Bronchial epithelial cell (primary cell): ENCODE results near the gene DOCK11. TPM values are rescaled to one million over a fixed set of nuclear protein-coding genes. Genes with fewer than 3 reads are reported as not detected.

Experiments
- DNase-seq: peaks from one replicate; pipeline ENCODE4 v3.0.0-alpha.2; 2010; ENCODE audit warnings: low read depth
- FAIRE-seq: peaks from 2 replicates; lab custom pipeline; 2011; peaks lifted over from hg19 to GRCh38; lab: Jason Lieb, UNC
- H3K27me3 ChIP-seq: 2 replicates; pipeline ENCODE4 v1.5.1; 2011; ENCODE audit warnings: low read length; ENCODE audit not compliant: control insufficient read depth, insufficient read depth
- H3K36me3 ChIP-seq: 2 replicates; pipeline ENCODE4 v1.5.1; 2011; ENCODE audit warnings: low read length; ENCODE audit not compliant: control insufficient read depth, insufficient read depth
- H3K4me3 ChIP-seq: 2 replicates; pipeline ENCODE4 v1.5.1; 2011; ENCODE audit warnings: mild to moderate bottlenecking, low read depth, low read length, control low read depth
- CTCF ChIP-seq: IDR thresholded peaks from 2 replicates; pipeline ENCODE4 v1.5.1; 2011; ENCODE audit warnings: mild to moderate bottlenecking, moderate library complexity, low read length, control low read depth, inconsistent platforms; ENCODE audit not compliant: insufficient read depth, severe bottlenecking
- total RNA-seq: library from RNA; depleted of rRNA; stranded (reverse); fragments of >200 nt; gene quantifications from 2 replicates; pipeline ENCODE4 v1.2.1, GENCODE V29; 2014

DOCK11 gene
- total RNA-seq, 1 donor from 2014 or later = 0.26 TPM

DNA sequence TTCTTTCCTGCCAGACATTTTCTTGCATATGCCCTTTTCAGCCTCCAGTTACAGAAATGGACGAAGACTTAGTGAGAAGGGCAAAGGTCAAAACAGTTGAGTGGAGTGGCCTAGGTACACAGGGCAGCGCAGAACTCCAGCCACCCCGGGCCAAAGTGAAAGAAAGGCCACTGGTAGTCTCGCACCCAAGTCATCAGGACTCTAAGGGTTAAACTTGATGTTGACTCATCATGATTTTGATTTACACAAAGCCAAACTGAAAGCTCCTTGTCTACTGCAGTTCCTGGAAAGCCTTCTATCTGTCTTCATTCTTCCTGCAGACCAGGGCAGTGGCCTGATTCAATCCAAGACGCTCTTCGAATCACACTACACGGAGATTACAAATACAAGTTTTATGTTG lies 229.2 kb downstream of the DOCK11 start:
- DNase-seq (peak; percentile 20), FAIRE-seq (no peak)
- Histone ChIP-seq H3K36me3 (no peaks in the 10 kb centered on the region), H3K27me3 (no peaks in the 10 kb centered on the region), H3K4me3 (no peak overlapping the region)
- TF ChIP-seq CTCF = no peak

DNA sequence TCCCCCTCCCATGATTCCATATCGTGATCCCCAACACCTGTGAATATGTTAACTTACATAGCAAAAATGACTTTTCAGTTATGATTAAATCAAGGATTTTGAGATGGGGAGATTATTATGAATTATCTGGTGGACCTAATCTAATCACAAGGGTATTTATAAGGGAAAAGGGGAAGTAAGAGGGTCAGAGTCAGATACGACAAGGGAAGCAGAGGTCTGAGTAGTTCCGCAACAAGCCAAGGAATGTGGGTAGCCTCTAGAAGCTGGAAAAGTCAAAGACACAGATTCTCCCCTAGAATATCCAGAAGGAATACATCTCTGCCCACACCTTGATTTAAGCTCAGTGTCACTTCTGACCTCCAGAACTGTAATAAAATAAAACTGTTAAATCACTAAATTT lies 230.8 kb downstream of the DOCK11 start:
- H3K4me3 ChIP-seq = no peak overlapping the region
- no peaks in the 10 kb centered on the region for H3K27me3 ChIP-seq
- H3K36me3 ChIP-seq = no peaks in the 10 kb centered on the region
- DNase-seq (no peak), FAIRE-seq (no peak)
- TF ChIP-seq CTCF = no peak

GRCh38 chrX:118726887-118727685 lies 231.5 kb downstream of the DOCK11 start, which contains the start of gene IL13RA1:
IL13RA1 (plus strand) TSS chrX:118727606; CDS start chrX:118727639, 33 bp downstream.
- peak within 1 kb of the TSS; percentile 58 for H3K4me3 ChIP-seq
- H3K36me3 ChIP-seq = no peaks in the 10 kb centered on the region
- DNase-seq (peak; percentile 62), FAIRE-seq (no peak)
- H3K27me3 ChIP-seq = no peaks in the 10 kb centered on the region
- TF ChIP-seq CTCF = no peak

GRCh38 chrX:118727686-118728339 lies 232.2 kb downstream of the DOCK11 start:
- no peak for DNase-seq
- no peak for FAIRE-seq
- no peaks in the 10 kb centered on the region for H3K36me3 ChIP-seq
- peak overlapping the region; percentile 58 for H3K4me3 ChIP-seq
- no peaks in the 10 kb centered on the region for H3K27me3 ChIP-seq
- TF ChIP-seq CTCF = no peak

DNA sequence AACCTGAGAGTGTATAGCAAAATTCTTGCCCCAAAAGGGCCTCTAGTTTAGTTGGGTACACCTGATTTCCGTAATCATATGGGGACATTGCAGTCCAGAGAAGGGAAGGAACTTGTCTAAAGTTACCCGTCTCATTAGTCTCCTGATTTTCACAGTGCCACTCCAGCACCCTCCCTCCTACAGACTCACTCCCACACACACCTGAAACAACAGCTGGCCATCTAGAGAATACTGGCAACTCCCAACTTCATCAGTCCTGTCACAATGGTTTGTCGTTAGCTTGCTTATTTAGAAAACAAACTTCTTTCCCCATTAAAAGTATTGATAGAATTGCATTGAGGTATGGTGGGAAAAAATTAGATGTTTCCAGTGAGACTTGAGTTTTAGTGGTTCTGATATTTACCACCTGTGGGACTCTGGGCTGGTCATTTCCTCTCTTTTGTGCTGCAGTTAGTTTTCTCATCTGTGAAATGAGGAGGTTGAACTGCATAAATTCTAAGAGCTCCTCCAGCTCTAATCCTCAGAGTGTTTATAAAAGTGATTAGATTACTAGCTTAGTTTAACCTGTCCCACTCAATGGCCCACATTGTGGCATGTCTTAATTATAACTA lies 233.5 kb downstream of the DOCK11 start:
- FAIRE-seq (no peak), DNase-seq (no peak)
- no peak overlapping the region for H3K4me3 ChIP-seq
- no peak for TF ChIP-seq CTCF
- H3K36me3 ChIP-seq = no peaks in the 10 kb centered on the region
- H3K27me3 ChIP-seq = no peaks in the 10 kb centered on the region
